Caco-2 (cell line): ENCODE data around the gene AGPS. TPM values are rescaled to one million over a fixed set of nuclear protein-coding genes. Genes with fewer than 3 reads are reported as not detected.

ENCODE experiments used
- BruUV-seq: library from RNA; stranded (reverse); fragments of 400-500 nt; replicated peaks from 2 replicates; lab custom pipeline; 2021; lab: Mats Ljungman, UMichigan
- CTCF ChIA-PET: fragments of 300-600 bp; sonication (Branson Sonifier 250); formaldehyde crosslinking; loops from one replicate; lab custom pipeline; 2022; ENCODE audit warnings: antibody characterized with exemption; lab: Charles Lee
- POLR2A ChIA-PET: fragments of 300-600 bp; sonication (Branson Sonifier 250); formaldehyde crosslinking; loops from one replicate; lab custom pipeline; 2022; ENCODE audit warnings: antibody characterized with exemption; lab: Charles Lee
- DNase-seq, 2 experiments: peaks; one replicate each; pipeline versions ENCODE4 v3.0.0 to v3.0.0-alpha.2; 2020 to 2022
- H3K27me3 ChIP-seq: replicated peaks from 2 replicates; pipeline ENCODE4 v1.6.0; 2011; ENCODE audit warnings: low read length; ENCODE audit not compliant: control insufficient read depth, insufficient read depth
- H3K36me3 ChIP-seq: 2 replicates; pipeline ENCODE4 v1.5.1; 2011; ENCODE audit warnings: low read length; ENCODE audit not compliant: control insufficient read depth, insufficient read depth
- H3K4me1 ChIP-seq: fragments of 250-450 bp; sonication (Bioruptor Pico); 2 replicates; pipeline ENCODE4 v1.5.1; 2020; ENCODE audit warnings: mild to moderate bottlenecking
- H3K4me3 ChIP-seq: 2 replicates; pipeline ENCODE4 v1.5.1; 2011; ENCODE audit warnings: low read depth, mild to moderate bottlenecking, control low read depth, low read length
- H3K9me3 ChIP-seq: fragments of 250-450 bp; sonication (Bioruptor Pico); 2 replicates; pipeline ENCODE4 v1.5.1; 2020; ENCODE audit warnings: mild to moderate bottlenecking, moderate library complexity
- H3K27ac Mint-ChIP-seq: one replicate; pipeline ENCODE4 v1.8.0; 2022; ENCODE audit warnings: mixed read lengths; ENCODE audit not compliant: unreplicated experiment
- H3K27me3 Mint-ChIP-seq: one replicate; pipeline ENCODE4 v1.8.0; 2022; ENCODE audit warnings: mixed read lengths; ENCODE audit not compliant: insufficient read depth, unreplicated experiment
- H3K36me3 Mint-ChIP-seq: one replicate; pipeline ENCODE4 v1.8.0; 2022; ENCODE audit warnings: mild to moderate bottlenecking, mixed read lengths; ENCODE audit not compliant: insufficient read depth, unreplicated experiment
- H3K4me1 Mint-ChIP-seq: one replicate; pipeline ENCODE4 v1.8.0; 2022; ENCODE audit warnings: low read depth, mixed read lengths; ENCODE audit not compliant: unreplicated experiment
- H3K4me3 Mint-ChIP-seq: one replicate; pipeline ENCODE4 v1.8.0; 2022; ENCODE audit warnings: mild to moderate bottlenecking, moderate library complexity, mixed read lengths; ENCODE audit not compliant: unreplicated experiment
- H3K9me3 Mint-ChIP-seq: one replicate; pipeline ENCODE4 v1.8.0; 2022; ENCODE audit warnings: mixed read lengths; ENCODE audit not compliant: unreplicated experiment
- CTCF ChIP-seq, 2 experiments: fragments of 200-600 bp in 1 of 2; IDR thresholded peaks; 1 replicate in 1 of 2; 2 replicates in 1 of 2; pipeline versions ENCODE4 v1.5.1 to v1.8.0; 2011 to 2022; ENCODE audit warnings: antibody characterized with exemption in 1 of 2, control low read depth in 1 of 2, inconsistent platforms in 1 of 2, low read depth in 1 of 2, low read length in 1 of 2, mild to moderate bottlenecking in 1 of 2, moderate library complexity in 1 of 2; ENCODE audit not compliant: insufficient read depth in 1 of 2, severe bottlenecking in 1 of 2, unreplicated experiment in 1 of 2
- intact Hi-C: fragments of 100-400 bp; cut with micrococcal nuclease; formaldehyde crosslinking; loops from one replicate; pipeline ENCODE4 v1.10.0; 2022; ENCODE audit not compliant: unreplicated experiment
- total RNA-seq: library from RNA; stranded (reverse); gene quantifications from 2 replicates; pipeline ENCODE4 v1.2.3, GENCODE V29; 2022

Gene AGPS
- total RNA-seq, 1 experiment from 2014 or later, result 105 TPM

GRCh38 chr2:177478029-177478428 is 85.5 kb downstream of the AGPS start:
- no peaks in the 10 kb centered on the region for H3K27me3 ChIP-seq
- CTCF ChIA-PET, result no interaction called here
- Mint-ChIP-seq H3K27ac (no peak overlapping the region), H3K4me3 (no peak overlapping the region), H3K27me3 (no peaks in the 10 kb centered on the region), H3K4me1 (peaks cover 6% of the 10 kb centered on the region), H3K9me3 (peaks cover 31% of the 10 kb centered on the region), H3K36me3 (peaks cover 49% of the 10 kb centered on the region)
- no peaks in the 10 kb centered on the region; the same call in 1 of the 2 replicates for H3K9me3 ChIP-seq
- POLR2A ChIA-PET, result no interaction called here
- no peaks in the 10 kb centered on the region for H3K36me3 ChIP-seq
- H3K4me3 ChIP-seq, result no peak overlapping the region
- no TSS peak for BruUV-seq
- DNase-seq, result no peak
- no peaks in the 10 kb centered on the region for H3K4me1 ChIP-seq
- TF ChIP-seq CTCF (IDR thresholded peaks at IDR 0.05; ENCODE audit: insufficient read depth in 1 of 2, low read depth in 1 of 2, low read length in 1 of 2, severe bottlenecking in 1 of 2, unreplicated experiment in 1 of 2), result no peak
- intact Hi-C loops, result no loop called here

DNA sequence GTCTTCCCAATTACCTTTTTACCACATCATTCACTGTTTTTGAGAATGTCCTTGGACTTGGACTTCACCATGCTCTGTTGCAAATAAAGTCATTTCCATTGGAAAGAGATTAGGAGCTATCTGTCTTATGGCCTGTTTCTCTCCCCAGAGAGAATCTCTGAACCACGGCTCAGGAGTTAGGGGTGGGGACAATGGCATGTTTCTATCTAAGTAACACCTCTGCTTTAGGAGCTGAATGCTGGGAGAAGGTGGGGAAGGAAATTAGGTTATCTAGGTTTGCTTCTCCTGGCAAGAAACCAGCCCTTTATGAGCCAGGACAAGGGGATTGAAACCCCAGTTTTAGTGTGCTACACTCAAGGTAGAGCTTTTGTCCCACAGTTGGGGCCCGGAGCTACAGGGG is 86.3 kb downstream of the AGPS start:
- Mint-ChIP-seq H3K27me3 (no peaks in the 10 kb centered on the region), H3K27ac (no peak overlapping the region), H3K4me3 (no peak overlapping the region), H3K4me1 (peaks cover 6% of the 10 kb centered on the region), H3K36me3 (peaks cover 46% of the 10 kb centered on the region), H3K9me3 (peaks cover 30% of the 10 kb centered on the region)
- no peak for TF ChIP-seq CTCF (IDR thresholded peaks at IDR 0.05; ENCODE audit: insufficient read depth in 1 of 2, low read depth in 1 of 2, low read length in 1 of 2, severe bottlenecking in 1 of 2, unreplicated experiment in 1 of 2)
- no peak for DNase-seq
- ChIA-PET CTCF (no interaction called here), POLR2A (no interaction called here)
- Histone ChIP-seq H3K27me3 (no peaks in the 10 kb centered on the region), H3K9me3 (no peaks in the 10 kb centered on the region; the same call in 1 of the 2 replicates), H3K36me3 (no peaks in the 10 kb centered on the region), H3K4me3 (no peak overlapping the region), H3K4me1 (no peaks in the 10 kb centered on the region)
- no TSS peak for BruUV-seq
- intact Hi-C loops, result no loop called here

- no peak for DNase-seq
- Mint-ChIP-seq H3K27ac (no peak overlapping the region), H3K9me3 (peaks cover 16% of the 10 kb centered on the region), H3K36me3 (peaks cover 50% of the 10 kb centered on the region), H3K27me3 (no peaks in the 10 kb centered on the region), H3K4me3 (no peak overlapping the region), H3K4me1 (no peaks in the 10 kb centered on the region)
- ChIA-PET POLR2A (no interaction called here), CTCF (no interaction called here)
- TF ChIP-seq CTCF (IDR thresholded peaks at IDR 0.05; ENCODE audit: insufficient read depth in 1 of 2, low read depth in 1 of 2, low read length in 1 of 2, severe bottlenecking in 1 of 2, unreplicated experiment in 1 of 2), result no peak
- no TSS peak for BruUV-seq
- Histone ChIP-seq H3K27me3 (no peaks in the 10 kb centered on the region), H3K4me3 (no peak overlapping the region), H3K4me1 (no peaks in the 10 kb centered on the region), H3K36me3 (no peaks in the 10 kb centered on the region; the same call in 1 of the 2 replicates), H3K9me3 (no peaks in the 10 kb centered on the region; the same call in 1 of the 2 replicates)
- intact Hi-C loops, result no loop called here
These were observed 89.6 kb downstream of the AGPS start for GRCh38 chr2:177482195-177482594.
